ENCODE data around the gene SLC4A4. TPM values are rescaled to one million over a fixed set of nuclear protein-coding genes. Genes with fewer than 3 reads are reported as not detected.

The SLC4A4 gene
- total and polyA plus RNA-seq, 2 of the 8 experiments (the other 6 are each of a cell fraction or from before 2014, with no cell fraction given), result 0.67 to 2.8 TPM

DNA sequence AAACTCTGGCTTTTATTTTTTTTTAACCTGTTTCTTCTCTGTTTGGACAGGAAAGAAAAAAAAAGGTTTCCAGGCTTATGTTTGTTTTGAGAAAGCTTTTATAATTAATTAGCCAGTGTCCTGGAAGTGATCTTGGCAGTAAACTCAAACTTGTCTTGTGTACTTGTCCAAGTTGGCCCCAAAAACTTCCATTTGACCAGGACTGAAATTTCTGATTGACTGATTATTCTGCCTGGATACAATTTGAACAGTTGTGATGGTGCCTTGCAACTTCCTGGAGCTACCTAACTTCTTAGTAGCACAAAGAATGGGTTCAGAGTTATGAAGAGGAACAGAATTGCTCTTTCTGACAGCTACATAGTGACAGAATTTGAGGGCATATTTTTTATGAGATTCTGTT, 62.0 kb downstream of the SLC4A4 start:
- H3K23ac ChIP-seq (ENCODE audit: insufficient read length), result no peak overlapping the region
- no peak overlapping the region for H3K14ac ChIP-seq (ENCODE audit: insufficient read length)
- H3K9ac ChIP-seq (replicated peaks in 1 of 4; ENCODE audit: extremely low read depth in 1 of 4, low read depth in 3 of 4, low read length in 3 of 4), result no peak overlapping the region
- no peak overlapping the region for H3K4ac ChIP-seq (replicated peaks; ENCODE audit: insufficient read length, low read depth, low read length)
- H3K4me2 ChIP-seq (ENCODE audit: insufficient read depth in 1 of 2, low read depth in 2 of 2, low read length in 2 of 2), result no peak overlapping the region
- no peaks in the 10 kb centered on the region for H3K23me2 ChIP-seq (ENCODE audit: low read depth, low read length)
- no peak overlapping the region for H2BK15ac ChIP-seq (ENCODE audit: low read length)
- H4K8ac ChIP-seq (ENCODE audit: extremely low read depth, insufficient read depth, low read length), result no peak overlapping the region
- no peak overlapping the region for H3K18ac ChIP-seq (ENCODE audit: extremely low read depth, low read length)
- no peaks in the 10 kb centered on the region for H3K36me3 ChIP-seq (ENCODE audit: control insufficient read depth in 2 of 4, insufficient read depth in 4 of 4, low read length in 3 of 4)
- no peaks in the 10 kb centered on the region for H3K79me2 ChIP-seq (ENCODE audit: control insufficient read depth in 1 of 2, insufficient read depth in 2 of 2, low read length in 2 of 2)
- no peaks in the 10 kb centered on the region for H3K4me1 ChIP-seq (replicated peaks in 1 of 4; ENCODE audit: control insufficient read depth in 3 of 4, insufficient read depth in 4 of 4, low read length in 3 of 4)
- no peak overlapping the region for H2BK12ac ChIP-seq (ENCODE audit: low read depth, low read length)
- no peaks in the 10 kb centered on the region for H3K9me3 ChIP-seq (ENCODE audit: insufficient read depth in 2 of 2, low read depth in 1 of 2, low read length in 1 of 2)
- H3K79me1 ChIP-seq (ENCODE audit: low read depth, low read length), result no peaks in the 10 kb centered on the region
- FAIRE-seq (no peak), DNase-seq (ENCODE audit: low read depth in 1 of 2, low spot score in 2 of 2) (no peak)
- no peak overlapping the region for H3K56ac ChIP-seq (replicated peaks; ENCODE audit: insufficient read length, low read depth, low read length)
- TF ChIP-seq JUND (IDR thresholded peaks at IDR 0.05; ENCODE audit: low read length) (no peak), TEAD4 (IDR thresholded peaks at IDR 0.05; ENCODE audit: low read depth, low read length) (no peak), HDAC2 (IDR thresholded peaks at IDR 0.05; ENCODE audit: borderline replicate concordance in 1 of 2, low read depth in 2 of 2, low read length in 2 of 2) (no peak), KDM1A (IDR thresholded peaks at IDR 0.05; ENCODE audit: borderline replicate concordance, low read length) (no peak), SUZ12 (IDR thresholded peaks at IDR 0.05; ENCODE audit: low read length) (no peak)
- no peak overlapping the region for H3K4me3 ChIP-seq (ENCODE audit: extremely low read depth in 1 of 4, insufficient read depth in 2 of 4, low read depth in 3 of 4, low read length in 4 of 4)
- ChIA-PET POLR2A (ENCODE audit: partially characterized antibody) (no interaction called here), CTCF (ENCODE audit: partially characterized antibody) (no interaction called here)
- H2BK120ac ChIP-seq (replicated peaks; ENCODE audit: low read depth, low read length), result no peak overlapping the region
- H3K27me3 ChIP-seq (replicated peaks in 1 of 4; ENCODE audit: control insufficient read depth in 3 of 4, extremely low read depth in 1 of 4, insufficient read depth in 3 of 4, low read length in 3 of 4), result no peaks in the 10 kb centered on the region
- H4K91ac ChIP-seq (replicated peaks; ENCODE audit: insufficient read length, low read length), result no peak overlapping the region
- no peaks in the 10 kb centered on the region for H4K20me1 ChIP-seq (replicated peaks in 1 of 2; ENCODE audit: control insufficient read depth in 1 of 2, insufficient read depth in 2 of 2, low read length in 2 of 2)
- no peak overlapping the region for H4K5ac ChIP-seq (ENCODE audit: insufficient read length, low read depth, low read length)
- H3K27ac ChIP-seq (ENCODE audit: low read depth, low read length), result no peak overlapping the region
- H2AK5ac ChIP-seq (ENCODE audit: low read depth, low read length), result no peak overlapping the region
- no peak overlapping the region for H2BK20ac ChIP-seq (ENCODE audit: low read length)
- H2AFZ ChIP-seq (ENCODE audit: low read length), result no peak overlapping the region
- no peak overlapping the region for H2BK5ac ChIP-seq (ENCODE audit: low read depth, low read length)

All from H1 (cell line).